Measurements from ENCODE around the gene TUBB1.

DNA sequence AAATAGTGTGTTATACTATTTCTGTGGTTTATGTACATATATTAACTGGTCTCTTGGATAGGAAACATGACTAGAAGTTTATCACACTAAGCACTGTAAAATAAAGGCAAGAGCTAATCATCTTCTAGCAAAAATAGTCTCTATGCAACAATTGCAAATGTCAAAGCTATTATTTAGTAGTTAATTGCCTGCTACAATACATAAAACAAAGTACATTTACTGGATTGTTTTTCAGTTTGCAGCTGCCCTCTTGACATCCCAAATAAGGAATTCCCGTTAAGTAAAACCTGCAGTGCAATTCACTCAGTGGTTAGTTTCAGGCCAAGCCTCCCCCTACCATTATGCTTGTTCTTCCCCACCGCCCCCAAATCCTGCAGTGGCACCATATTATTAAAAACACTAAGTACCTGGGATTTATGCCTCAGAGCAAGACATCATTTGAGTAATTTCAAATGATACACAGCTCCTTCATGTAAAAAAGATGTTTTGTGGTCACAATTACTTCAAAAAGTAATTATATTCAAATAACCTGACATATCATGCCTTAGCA, 14.5 kb downstream of the TUBB1 start:
- TF ChIP-seq, protein P1, sequence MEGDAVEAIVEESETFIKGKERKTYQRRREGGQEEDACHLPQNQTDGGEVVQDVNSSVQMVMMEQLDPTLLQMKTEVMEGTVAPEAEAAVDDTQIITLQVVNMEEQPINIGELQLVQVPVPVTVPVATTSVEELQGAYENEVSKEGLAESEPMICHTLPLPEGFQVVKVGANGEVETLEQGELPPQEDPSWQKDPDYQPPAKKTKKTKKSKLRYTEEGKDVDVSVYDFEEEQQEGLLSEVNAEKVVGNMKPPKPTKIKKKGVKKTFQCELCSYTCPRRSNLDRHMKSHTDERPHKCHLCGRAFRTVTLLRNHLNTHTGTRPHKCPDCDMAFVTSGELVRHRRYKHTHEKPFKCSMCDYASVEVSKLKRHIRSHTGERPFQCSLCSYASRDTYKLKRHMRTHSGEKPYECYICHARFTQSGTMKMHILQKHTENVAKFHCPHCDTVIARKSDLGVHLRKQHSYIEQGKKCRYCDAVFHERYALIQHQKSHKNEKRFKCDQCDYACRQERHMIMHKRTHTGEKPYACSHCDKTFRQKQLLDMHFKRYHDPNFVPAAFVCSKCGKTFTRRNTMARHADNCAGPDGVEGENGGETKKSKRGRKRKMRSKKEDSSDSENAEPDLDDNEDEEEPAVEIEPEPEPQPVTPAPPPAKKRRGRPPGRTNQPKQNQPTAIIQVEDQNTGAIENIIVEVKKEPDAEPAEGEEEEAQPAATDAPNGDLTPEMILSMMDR (IDR thresholded peaks at IDR 0.05; ENCODE audit: low read depth, low read length) = no peak
- TF ChIP-seq EZH2phosphoT487 (IDR thresholded peaks at IDR 0.05; ENCODE audit: low read depth) = no peak
